SK-N-SH (cell line): Measurements from ENCODE around the gene TRAPPC13.

Experiments used
- FOXM1 ChIP-seq: IDR thresholded peaks from 2 replicates; pipeline ENCODE4 v1.4.0; 2012; ENCODE audit warnings: low read depth, mild to moderate bottlenecking
- GABPA ChIP-seq: IDR thresholded peaks from 2 replicates; pipeline ENCODE4 v1.4.0; 2012; ENCODE audit warnings: low read depth, mild to moderate bottlenecking
- JUND ChIP-seq: IDR thresholded peaks from 2 replicates; pipeline ENCODE4 v1.4.0; 2012
- MXI1 ChIP-seq: IDR thresholded peaks from 2 replicates; pipeline ENCODE4 v1.6.1; 2012; ENCODE audit warnings: mild to moderate bottlenecking, low read depth, low read length, improper control_type of control experiment
- POLR2AphosphoS5 ChIP-seq: IDR thresholded peaks from 2 replicates; pipeline ENCODE4 v1.6.1; 2012; ENCODE audit warnings: low read depth, low read length
- RAD21 ChIP-seq: IDR thresholded peaks from 2 replicates; pipeline ENCODE4 v1.6.1; 2012; ENCODE audit warnings: mild to moderate bottlenecking, low read length
- SMC3 ChIP-seq: IDR thresholded peaks from 2 replicates; pipeline ENCODE4 v1.6.1; 2012; ENCODE audit warnings: low read depth, low read length, improper control_type of control experiment
- TAF1 ChIP-seq: IDR thresholded peaks from 2 replicates; pipeline ENCODE4 v1.6.1; 2012; ENCODE audit warnings: low read depth, mild to moderate bottlenecking, low read length, moderate library complexity, borderline replicate concordance
- TCF12 ChIP-seq: IDR thresholded peaks from 2 replicates; pipeline ENCODE4 v1.4.0; 2012
- TEAD4 ChIP-seq: IDR thresholded peaks from 2 replicates; pipeline ENCODE4 v1.4.0; 2012; ENCODE audit warnings: mild to moderate bottlenecking, borderline replicate concordance; ENCODE audit not compliant: insufficient read depth
- YY1 ChIP-seq: IDR thresholded peaks from 2 replicates; pipeline ENCODE4 v1.4.0; 2012; ENCODE audit warnings: low read depth, mild to moderate bottlenecking
- TF ChIP-seq, protein P1 (sequence below): fragments of 200-600 bp; sonication (generic); IDR thresholded peaks from 2 replicates; pipeline ENCODE4 v1.6.1; 2017; ENCODE audit warnings: antibody characterized with exemption, mild to moderate bottlenecking, moderate library complexity
- TF ChIP-seq, protein P2 (sequence below): IDR thresholded peaks from 2 replicates; pipeline ENCODE4 v1.4.0; 2012; ENCODE audit warnings: low read depth, borderline replicate concordance
- TF ChIP-seq, protein P3 (sequence below): IDR thresholded peaks from 2 replicates; pipeline ENCODE4 v1.6.1; 2012; ENCODE audit warnings: mild to moderate bottlenecking, low read depth, low read length, moderate library complexity

DNA sequence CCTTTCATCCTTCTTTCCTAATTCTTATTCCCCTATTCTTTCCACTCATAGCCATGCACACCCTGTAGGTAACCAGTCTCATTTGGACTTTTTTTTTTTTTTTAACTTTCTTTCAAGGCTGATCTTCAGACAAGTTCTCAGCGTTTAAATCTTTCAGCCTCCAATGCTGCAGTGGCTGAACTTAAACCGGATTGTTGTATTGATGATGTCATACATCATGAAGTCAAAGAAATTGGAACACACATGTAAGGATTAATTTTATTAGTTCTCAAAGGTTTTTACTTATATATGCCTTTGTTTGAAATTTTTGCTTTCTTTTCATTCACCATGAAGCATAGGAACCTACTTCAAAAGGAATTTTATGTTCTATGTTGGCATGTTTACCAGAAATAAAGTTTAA is 22.1 kb downstream of the TRAPPC13 start:
- TF ChIP-seq FOXM1 (no peak), YY1 (no peak), POLR2AphosphoS5 (no peak), JUND (no peak), MXI1 (no peak), TEAD4 (no peak), RAD21 (no peak), SMC3 (no peak), TCF12 (no peak), TAF1 (no peak), GABPA (no peak)
- TF ChIP-seq, protein P1, sequence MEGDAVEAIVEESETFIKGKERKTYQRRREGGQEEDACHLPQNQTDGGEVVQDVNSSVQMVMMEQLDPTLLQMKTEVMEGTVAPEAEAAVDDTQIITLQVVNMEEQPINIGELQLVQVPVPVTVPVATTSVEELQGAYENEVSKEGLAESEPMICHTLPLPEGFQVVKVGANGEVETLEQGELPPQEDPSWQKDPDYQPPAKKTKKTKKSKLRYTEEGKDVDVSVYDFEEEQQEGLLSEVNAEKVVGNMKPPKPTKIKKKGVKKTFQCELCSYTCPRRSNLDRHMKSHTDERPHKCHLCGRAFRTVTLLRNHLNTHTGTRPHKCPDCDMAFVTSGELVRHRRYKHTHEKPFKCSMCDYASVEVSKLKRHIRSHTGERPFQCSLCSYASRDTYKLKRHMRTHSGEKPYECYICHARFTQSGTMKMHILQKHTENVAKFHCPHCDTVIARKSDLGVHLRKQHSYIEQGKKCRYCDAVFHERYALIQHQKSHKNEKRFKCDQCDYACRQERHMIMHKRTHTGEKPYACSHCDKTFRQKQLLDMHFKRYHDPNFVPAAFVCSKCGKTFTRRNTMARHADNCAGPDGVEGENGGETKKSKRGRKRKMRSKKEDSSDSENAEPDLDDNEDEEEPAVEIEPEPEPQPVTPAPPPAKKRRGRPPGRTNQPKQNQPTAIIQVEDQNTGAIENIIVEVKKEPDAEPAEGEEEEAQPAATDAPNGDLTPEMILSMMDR, result no peak
- TF ChIP-seq, protein P2, sequence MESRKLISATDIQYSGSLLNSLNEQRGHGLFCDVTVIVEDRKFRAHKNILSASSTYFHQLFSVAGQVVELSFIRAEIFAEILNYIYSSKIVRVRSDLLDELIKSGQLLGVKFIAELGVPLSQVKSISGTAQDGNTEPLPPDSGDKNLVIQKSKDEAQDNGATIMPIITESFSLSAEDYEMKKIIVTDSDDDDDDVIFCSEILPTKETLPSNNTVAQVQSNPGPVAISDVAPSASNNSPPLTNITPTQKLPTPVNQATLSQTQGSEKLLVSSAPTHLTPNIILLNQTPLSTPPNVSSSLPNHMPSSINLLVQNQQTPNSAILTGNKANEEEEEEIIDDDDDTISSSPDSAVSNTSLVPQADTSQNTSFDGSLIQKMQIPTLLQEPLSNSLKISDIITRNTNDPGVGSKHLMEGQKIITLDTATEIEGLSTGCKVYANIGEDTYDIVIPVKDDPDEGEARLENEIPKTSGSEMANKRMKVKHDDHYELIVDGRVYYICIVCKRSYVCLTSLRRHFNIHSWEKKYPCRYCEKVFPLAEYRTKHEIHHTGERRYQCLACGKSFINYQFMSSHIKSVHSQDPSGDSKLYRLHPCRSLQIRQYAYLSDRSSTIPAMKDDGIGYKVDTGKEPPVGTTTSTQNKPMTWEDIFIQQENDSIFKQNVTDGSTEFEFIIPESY, result no peak
- TF ChIP-seq, protein P3, sequence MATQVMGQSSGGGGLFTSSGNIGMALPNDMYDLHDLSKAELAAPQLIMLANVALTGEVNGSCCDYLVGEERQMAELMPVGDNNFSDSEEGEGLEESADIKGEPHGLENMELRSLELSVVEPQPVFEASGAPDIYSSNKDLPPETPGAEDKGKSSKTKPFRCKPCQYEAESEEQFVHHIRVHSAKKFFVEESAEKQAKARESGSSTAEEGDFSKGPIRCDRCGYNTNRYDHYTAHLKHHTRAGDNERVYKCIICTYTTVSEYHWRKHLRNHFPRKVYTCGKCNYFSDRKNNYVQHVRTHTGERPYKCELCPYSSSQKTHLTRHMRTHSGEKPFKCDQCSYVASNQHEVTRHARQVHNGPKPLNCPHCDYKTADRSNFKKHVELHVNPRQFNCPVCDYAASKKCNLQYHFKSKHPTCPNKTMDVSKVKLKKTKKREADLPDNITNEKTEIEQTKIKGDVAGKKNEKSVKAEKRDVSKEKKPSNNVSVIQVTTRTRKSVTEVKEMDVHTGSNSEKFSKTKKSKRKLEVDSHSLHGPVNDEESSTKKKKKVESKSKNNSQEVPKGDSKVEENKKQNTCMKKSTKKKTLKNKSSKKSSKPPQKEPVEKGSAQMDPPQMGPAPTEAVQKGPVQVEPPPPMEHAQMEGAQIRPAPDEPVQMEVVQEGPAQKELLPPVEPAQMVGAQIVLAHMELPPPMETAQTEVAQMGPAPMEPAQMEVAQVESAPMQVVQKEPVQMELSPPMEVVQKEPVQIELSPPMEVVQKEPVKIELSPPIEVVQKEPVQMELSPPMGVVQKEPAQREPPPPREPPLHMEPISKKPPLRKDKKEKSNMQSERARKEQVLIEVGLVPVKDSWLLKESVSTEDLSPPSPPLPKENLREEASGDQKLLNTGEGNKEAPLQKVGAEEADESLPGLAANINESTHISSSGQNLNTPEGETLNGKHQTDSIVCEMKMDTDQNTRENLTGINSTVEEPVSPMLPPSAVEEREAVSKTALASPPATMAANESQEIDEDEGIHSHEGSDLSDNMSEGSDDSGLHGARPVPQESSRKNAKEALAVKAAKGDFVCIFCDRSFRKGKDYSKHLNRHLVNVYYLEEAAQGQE, result no peak
